Mucosa of stomach (tissue), 1 donor: Measurements from ENCODE around the gene S100A7A.

Experiments
- H3K27me3 ChIP-seq: one replicate; pipeline ENCODE4 v1.7.0; 2013; ENCODE audit warnings: mild to moderate bottlenecking, low read length; ENCODE audit not compliant: control insufficient read depth, insufficient read depth
- H3K36me3 ChIP-seq: one replicate; pipeline ENCODE4 v1.7.0; 2013; ENCODE audit warnings: low read length; ENCODE audit not compliant: control insufficient read depth, insufficient read depth
- H3K4me1 ChIP-seq: one replicate; pipeline ENCODE4 v1.7.0; 2013; ENCODE audit warnings: mild to moderate bottlenecking, low read length; ENCODE audit not compliant: control insufficient read depth, insufficient read depth
- H3K4me3 ChIP-seq: one replicate; pipeline ENCODE4 v1.7.0; 2013; ENCODE audit warnings: low read length
- H3K9ac ChIP-seq: one replicate; pipeline ENCODE4 v1.7.0; 2013; ENCODE audit warnings: mild to moderate bottlenecking, low read length, moderate library complexity
- H3K9me3 ChIP-seq: one replicate; pipeline ENCODE4 v1.7.0; 2013; ENCODE audit warnings: mild to moderate bottlenecking, low read length, moderate library complexity; ENCODE audit not compliant: control insufficient read depth
- donor health status: Pancreatic carcinoma.

S100A7A gene

DNA sequence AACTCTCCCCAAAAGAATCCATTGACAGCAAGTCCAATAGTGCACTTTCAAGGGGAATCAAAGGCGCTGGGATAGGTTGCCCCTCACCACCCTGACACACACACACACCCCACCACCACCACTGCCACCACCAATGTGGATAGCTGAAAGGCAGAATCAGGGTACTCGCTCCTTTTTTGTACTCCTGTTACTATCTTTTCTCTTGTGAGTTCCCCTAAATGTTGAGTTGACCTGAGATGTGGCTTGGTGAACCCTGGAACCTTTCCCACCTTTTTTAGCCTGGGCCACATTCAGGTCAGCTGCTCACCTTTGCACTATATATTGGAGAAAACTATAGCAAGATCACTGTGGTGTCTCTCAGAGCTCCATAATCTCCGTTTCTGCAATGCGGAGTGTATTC lies 29.3 kb upstream of the S100A7A start:
- Histone ChIP-seq H3K4me1 (no peaks in the 10 kb centered on the region), H3K27me3 (no peaks in the 10 kb centered on the region), H3K9me3 (no peaks in the 10 kb centered on the region), H3K4me3 (no peak overlapping the region), H3K9ac (no peak overlapping the region), H3K36me3 (no peaks in the 10 kb centered on the region)

DNA sequence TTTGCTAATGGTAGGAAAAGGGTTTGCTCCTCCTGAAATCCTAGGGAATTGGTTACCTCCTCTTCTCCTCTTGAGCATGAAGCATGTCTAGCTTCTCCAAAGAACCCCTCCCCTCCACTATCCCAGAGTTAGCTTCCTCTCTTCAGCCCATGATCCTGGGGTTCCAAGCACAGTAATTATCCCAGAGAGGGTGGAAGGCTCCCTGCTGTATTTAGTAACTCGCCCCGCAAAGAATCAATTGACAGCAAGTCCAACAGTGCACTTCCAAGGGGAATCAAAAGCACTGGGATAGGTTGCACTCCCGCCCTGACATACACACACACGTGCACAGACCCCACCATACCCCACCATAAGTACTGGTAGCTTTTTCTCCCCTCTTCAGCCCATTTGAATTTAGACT lies 28.5 kb upstream of the S100A7A start:
- no peaks in the 10 kb centered on the region for H3K27me3 ChIP-seq
- no peaks in the 10 kb centered on the region for H3K9me3 ChIP-seq
- no peaks in the 10 kb centered on the region for H3K4me1 ChIP-seq
- no peak overlapping the region for H3K9ac ChIP-seq
- H3K4me3 ChIP-seq: no peak overlapping the region
- no peaks in the 10 kb centered on the region for H3K36me3 ChIP-seq

- H3K4me3 ChIP-seq: no peak overlapping the region
- no peak overlapping the region for H3K9ac ChIP-seq
- H3K36me3 ChIP-seq: no peaks in the 10 kb centered on the region
- H3K27me3 ChIP-seq: no peaks in the 10 kb centered on the region
- H3K4me1 ChIP-seq: no peaks in the 10 kb centered on the region
- H3K9me3 ChIP-seq: no peaks in the 10 kb centered on the region
These were observed 26.9 kb upstream of the S100A7A start for GRCh38 chr1:153389401-153389800.

DNA sequence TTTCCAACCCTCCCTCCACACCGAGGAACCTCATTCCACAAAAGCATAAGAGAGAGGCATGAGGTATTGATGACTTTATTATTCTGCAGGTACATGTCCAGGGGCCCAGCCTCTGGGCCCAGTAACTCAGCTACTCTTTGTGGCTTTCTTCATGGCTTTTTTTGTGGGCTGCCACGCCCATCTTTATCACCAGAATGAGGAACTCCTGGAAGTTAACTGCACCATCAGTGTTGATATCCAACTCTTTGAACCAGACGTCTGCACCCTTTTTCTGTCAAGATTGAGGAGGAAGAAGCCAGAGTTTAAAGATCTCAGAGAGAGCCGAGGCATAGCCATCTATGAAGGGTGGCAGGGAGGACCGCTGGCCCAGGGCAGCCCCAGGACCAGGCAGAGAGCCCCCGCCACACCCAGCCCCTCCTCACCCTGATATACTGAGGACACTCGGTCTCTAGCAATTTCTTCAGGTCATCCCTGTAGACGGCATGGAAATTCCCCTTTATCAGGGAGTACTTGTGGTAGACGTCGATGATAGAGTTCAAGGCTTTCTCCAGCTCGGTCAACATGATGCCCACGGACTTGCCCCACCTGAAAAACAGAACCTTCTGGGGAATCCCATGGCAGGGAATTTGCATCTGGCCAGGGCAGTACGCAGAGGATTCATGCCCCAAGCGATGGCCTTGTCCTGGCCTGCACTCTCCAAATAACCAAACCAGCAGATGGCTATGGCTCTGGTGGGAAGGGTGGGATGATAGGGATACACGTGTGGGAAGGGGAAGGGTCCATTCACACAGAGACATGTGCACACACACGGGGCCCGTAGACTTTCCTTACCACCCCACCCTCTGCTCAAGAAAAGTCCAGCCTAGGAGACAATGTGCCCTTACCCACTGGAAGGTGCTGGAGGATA lies 26.1 kb upstream of the S100A7A start:
- Histone ChIP-seq H3K9me3 (no peaks in the 10 kb centered on the region), H3K36me3 (no peaks in the 10 kb centered on the region), H3K4me1 (no peaks in the 10 kb centered on the region), H3K27me3 (no peaks in the 10 kb centered on the region), H3K9ac (no peak overlapping the region), H3K4me3 (no peak overlapping the region)

GRCh38 chr1:153390938-153391710 lies 25.2 kb upstream of the S100A7A start, which contains the start of gene S100A8:
TSS of gene S100A8 (minus strand) at chr1:153391073. CDS start at chr1:153390535, 538 bp downstream.
- Histone ChIP-seq H3K9me3 (no peaks in the 10 kb centered on the region), H3K4me3 (no peak within 1 kb of the TSS), H3K4me1 (no peaks in the 10 kb centered on the region), H3K36me3 (no peaks in the 10 kb centered on the region), H3K9ac (no peak within 1 kb of the TSS), H3K27me3 (no peaks in the 10 kb centered on the region)

DNA sequence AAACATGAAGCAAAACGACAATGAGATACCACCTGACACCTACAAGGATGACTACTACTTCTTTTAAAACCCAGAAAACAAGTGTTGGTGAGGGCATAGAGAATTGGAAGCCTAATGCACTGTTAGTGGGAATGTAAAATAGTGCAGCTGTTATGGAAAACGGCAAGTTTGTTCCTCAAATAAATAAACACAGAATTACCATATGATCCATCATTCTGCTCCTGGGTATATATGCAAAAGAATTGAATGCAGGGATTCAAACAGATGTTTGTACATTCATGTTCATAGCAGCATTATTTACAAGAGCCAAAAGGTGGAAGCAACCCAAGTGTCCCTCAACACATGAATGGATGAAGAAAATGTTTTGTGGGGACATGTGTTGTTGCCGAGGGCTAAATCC lies 24.1 kb upstream of the S100A7A start:
- Histone ChIP-seq H3K9me3 (no peaks in the 10 kb centered on the region), H3K27me3 (no peaks in the 10 kb centered on the region), H3K36me3 (no peaks in the 10 kb centered on the region), H3K9ac (no peak overlapping the region), H3K4me1 (no peaks in the 10 kb centered on the region), H3K4me3 (no peak overlapping the region)

GRCh38 chr1:153392822-153393221 lies 23.5 kb upstream of the S100A7A start:
- Histone ChIP-seq H3K36me3 (no peaks in the 10 kb centered on the region), H3K4me1 (no peaks in the 10 kb centered on the region), H3K9ac (no peak overlapping the region), H3K27me3 (no peaks in the 10 kb centered on the region), H3K9me3 (no peaks in the 10 kb centered on the region), H3K4me3 (no peak overlapping the region)

DNA sequence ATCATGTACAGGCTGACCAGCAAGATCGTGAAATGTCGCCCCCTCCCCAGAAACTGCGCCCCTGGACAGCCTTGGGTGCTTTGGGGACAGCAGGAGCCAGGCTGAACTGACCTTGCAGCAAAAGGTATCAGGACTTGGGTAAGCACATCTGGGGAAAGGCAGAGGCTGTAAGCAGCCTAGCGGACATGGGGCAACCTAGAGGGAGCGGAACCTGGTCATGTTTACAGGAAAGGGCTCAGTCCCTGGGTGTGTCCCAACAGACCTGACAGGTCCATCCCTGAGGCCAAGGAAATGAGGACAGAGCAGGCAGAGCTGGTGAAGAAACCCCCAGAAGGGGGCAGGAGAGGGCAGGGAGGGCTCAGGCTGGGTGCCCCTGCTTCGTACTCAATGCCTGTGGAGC lies 22.4 kb upstream of the S100A7A start:
- Histone ChIP-seq H3K36me3 (no peaks in the 10 kb centered on the region), H3K27me3 (no peaks in the 10 kb centered on the region), H3K9ac (no peak overlapping the region), H3K4me1 (no peaks in the 10 kb centered on the region), H3K4me3 (no peak overlapping the region), H3K9me3 (no peaks in the 10 kb centered on the region)

GRCh38 chr1:153394391-153394790 lies 21.9 kb upstream of the S100A7A start:
- Histone ChIP-seq H3K9me3 (no peaks in the 10 kb centered on the region), H3K4me3 (no peak overlapping the region), H3K4me1 (no peaks in the 10 kb centered on the region), H3K36me3 (no peaks in the 10 kb centered on the region), H3K9ac (no peak overlapping the region), H3K27me3 (no peaks in the 10 kb centered on the region)

DNA sequence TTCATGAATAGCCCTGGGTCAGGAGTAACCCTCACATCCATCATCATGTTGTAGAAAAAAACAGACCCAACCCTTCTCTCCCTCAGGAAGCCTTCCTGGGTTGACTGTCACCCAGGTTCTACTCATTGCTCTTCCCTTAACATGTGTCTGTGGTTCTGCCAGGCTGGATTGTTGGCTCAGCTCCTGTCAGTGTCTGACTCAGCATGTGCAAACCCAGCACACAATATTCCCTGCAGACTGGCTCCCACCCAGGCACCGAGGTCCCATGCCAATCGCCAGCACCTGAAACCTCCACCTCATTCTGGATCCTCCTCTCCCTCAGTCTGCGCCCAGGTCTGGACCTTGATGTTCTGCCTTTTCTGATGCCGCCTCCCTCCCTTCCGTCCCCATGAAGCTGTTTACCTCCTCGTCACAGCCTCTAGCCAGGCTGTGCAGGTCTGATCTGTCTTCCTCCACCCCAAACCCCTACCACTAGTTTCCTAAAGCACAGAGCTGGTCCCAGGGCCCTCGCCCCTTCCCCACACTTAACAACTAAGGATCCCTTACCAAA lies 21.1 kb upstream of the S100A7A start:
- no peaks in the 10 kb centered on the region for H3K27me3 ChIP-seq
- H3K9me3 ChIP-seq: no peaks in the 10 kb centered on the region
- H3K9ac ChIP-seq: no peak overlapping the region
- no peak overlapping the region for H3K4me3 ChIP-seq
- H3K4me1 ChIP-seq: no peaks in the 10 kb centered on the region
- no peaks in the 10 kb centered on the region for H3K36me3 ChIP-seq

DNA sequence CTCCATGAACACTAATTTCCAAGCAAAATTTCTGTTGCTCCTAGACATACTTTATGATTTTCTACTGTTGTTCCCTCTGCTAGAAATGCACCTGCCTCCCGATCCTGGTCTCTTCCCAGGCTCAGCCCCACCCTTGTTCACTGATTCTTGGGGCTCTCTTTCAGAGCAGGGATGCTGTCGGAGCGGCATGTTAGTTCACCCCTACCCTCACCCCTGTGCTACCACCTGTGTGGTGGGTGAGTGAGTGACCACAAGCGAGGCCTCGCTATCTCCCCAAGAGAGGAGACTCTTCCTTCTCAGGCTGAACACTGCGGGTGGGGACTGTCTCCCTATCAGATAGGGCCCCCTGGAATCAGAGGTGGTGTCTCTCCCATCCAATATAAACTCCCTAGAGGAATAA lies 20.5 kb upstream of the S100A7A start:
- Histone ChIP-seq H3K36me3 (no peaks in the 10 kb centered on the region), H3K27me3 (no peaks in the 10 kb centered on the region), H3K4me1 (no peaks in the 10 kb centered on the region), H3K9me3 (no peaks in the 10 kb centered on the region), H3K9ac (no peak overlapping the region), H3K4me3 (no peak overlapping the region)

DNA sequence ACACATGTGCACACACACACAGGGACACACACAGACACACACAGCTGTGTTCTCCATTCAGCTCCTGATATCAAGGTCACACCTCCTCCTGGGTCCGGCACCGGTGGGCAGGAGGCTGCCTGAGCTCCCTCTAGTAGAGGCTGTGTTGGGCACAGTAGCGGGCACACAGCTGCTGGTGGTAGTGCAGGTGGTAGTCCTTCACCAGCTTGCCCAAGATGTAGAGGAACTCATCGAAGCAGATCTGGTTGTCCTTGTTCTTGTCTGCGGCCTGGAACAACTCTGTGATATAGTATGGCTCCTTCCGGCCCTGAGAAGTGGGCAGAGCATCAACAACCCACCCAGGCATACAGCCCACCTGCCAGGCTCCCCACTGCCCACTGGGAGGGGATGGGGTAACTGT lies 19.9 kb upstream of the S100A7A start:
- Histone ChIP-seq H3K9me3 (no peaks in the 10 kb centered on the region), H3K4me3 (no peak overlapping the region), H3K36me3 (no peaks in the 10 kb centered on the region), H3K27me3 (no peaks in the 10 kb centered on the region), H3K9ac (no peak overlapping the region), H3K4me1 (no peaks in the 10 kb centered on the region)
